Naive thymus-derived CD8-positive, alpha-beta T cell (primary cell): ENCODE data around the gene MEAK7. TPM values are rescaled to one million over a fixed set of nuclear protein-coding genes. Genes with fewer than 3 reads are reported as not detected.

Experiments used
- ATAC-seq, 2 donors: fragments of 150-1000 bp; cut with Tn5 transposase in 1 of 2; sonication (Bioruptor Pico), chemical (Tn5 transposase) in 1 of 2; 1 replicate in 1 of 2; 2 replicates in 1 of 2; pipeline ENCODE4 v1.10.0; 2021; ENCODE audit warnings: mild to moderate bottlenecking in 2 of 2, moderate library complexity in 2 of 2
- POLR2A ChIA-PET: fragments of 350-600 bp; sonication (Branson Sonifier 250); formaldehyde crosslinking; loops from one replicate; lab custom pipeline; 2021; ENCODE audit warnings: antibody characterized with exemption; lab: Charles Lee
- DNase-seq, 10 donors: peaks; one replicate each; pipeline versions ENCODE4 v3.0.0 to v3.0.0-alpha.2; 2020 to 2022
- H3K27ac Mint-ChIP-seq, 10 donors: one replicate each; pipeline ENCODE4 v1.8.0; 2020 to 2022; ENCODE audit warnings: mild to moderate bottlenecking in 10 of 10, mixed read lengths in 10 of 10, moderate library complexity in 4 of 10, inconsistent platforms in 1 of 10
- H3K27me3 Mint-ChIP-seq, 5 donors: one replicate each; pipeline ENCODE4 v1.8.0; 2021 to 2022; ENCODE audit warnings: mixed read lengths in 5 of 5
- H3K36me3 Mint-ChIP-seq, 3 donors: one replicate each; pipeline ENCODE4 v1.8.0; 2020 to 2022; ENCODE audit warnings: mixed read lengths in 3 of 3, mild to moderate bottlenecking in 2 of 3, inconsistent platforms in 1 of 3
- H3K4me1 Mint-ChIP-seq, 4 donors: one replicate each; pipeline ENCODE4 v1.8.0; 2021 to 2022; ENCODE audit warnings: mixed read lengths in 4 of 4
- H3K4me3 Mint-ChIP-seq, 10 donors: one replicate each; pipeline ENCODE4 v1.8.0; 2020 to 2022; ENCODE audit warnings: mild to moderate bottlenecking in 10 of 10, mixed read lengths in 10 of 10, moderate library complexity in 6 of 10, inconsistent platforms in 1 of 10
- H3K9me3 Mint-ChIP-seq, 9 donors: one replicate each; pipeline ENCODE4 v1.8.0; 2020 to 2022; ENCODE audit warnings: mixed read lengths in 9 of 9, mild to moderate bottlenecking in 3 of 9, inconsistent platforms in 1 of 9, moderate library complexity in 1 of 9
- polyA plus RNA-seq, 3 donors: library from polyadenylated mRNA; unstranded; fragments of 300-500 nt; fragmentation: Illumina TruSeq; gene quantifications; one replicate each; pipeline ENCODE4 v1.2.3, GENCODE V29; 2021
- total RNA-seq, 8 experiments: library from RNA in 2 of 8; stranded (reverse) in 2 of 8; gene quantifications; one replicate each; pipeline ENCODE4 v1.2.3 and lab custom pipeline; 2021 to 2026

MEAK7 gene
- total and polyA plus RNA-seq, 5 experiments from 2014 or later = 3.7 to 8.9 (median 6.7) TPM

DNA sequence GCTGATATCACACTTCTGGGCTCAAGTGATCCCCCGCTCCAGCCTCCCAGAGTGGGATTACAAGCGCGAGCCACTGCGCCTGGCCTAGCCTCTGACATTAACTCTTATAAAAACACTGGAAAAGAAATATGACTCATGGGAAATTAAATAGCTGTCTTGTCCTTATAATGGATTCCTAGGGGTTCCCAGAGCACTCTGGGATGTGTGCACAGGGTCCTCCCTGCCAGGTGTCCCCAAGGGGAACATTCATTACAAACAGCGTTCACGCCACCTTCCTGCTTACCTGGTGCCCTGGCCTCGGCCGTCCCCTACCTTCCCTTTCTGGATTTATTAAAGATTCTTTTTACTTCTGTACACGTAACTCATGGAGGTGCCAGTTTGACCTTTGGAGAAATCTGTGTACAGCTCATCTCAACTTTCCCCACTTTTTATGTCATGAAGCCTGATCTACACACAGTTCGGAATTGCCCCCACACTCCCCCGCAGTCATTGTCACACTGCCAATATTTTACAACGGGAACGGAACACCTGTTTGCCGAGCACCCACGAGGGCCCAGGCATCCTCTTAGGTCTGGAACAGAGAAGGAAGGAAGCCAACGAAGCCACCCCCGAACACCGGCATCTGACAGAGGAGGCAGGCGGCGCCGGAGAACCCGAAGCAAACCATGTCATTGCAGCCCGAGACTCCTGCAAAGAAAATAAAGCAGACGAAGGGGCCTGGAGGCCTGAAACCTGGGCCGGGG, 39.7 kb upstream of the MEAK7 start:
- H3K27me3 Mint-ChIP-seq = peaks cover 0 to 2% (median 0%) of the 10 kb centered on the region in 5 donors
- POLR2A ChIA-PET = interaction anchor here (1.0 to 1.6 kb wide), 3 partner anchors 8 to 31 kb away, joined by 3 to 5 read pairs (median 5); no protein-coding TSS in a partner anchor
- no peaks in the 10 kb centered on the region for H3K9me3 Mint-ChIP-seq
- H3K36me3 Mint-ChIP-seq = peaks cover 0 to 8% (median 2%) of the 10 kb centered on the region in 3 donors
- ATAC-seq (peak; percentile 42 to 44), DNase-seq (peak in 5 of 10 donors; percentile 19 to 40 (median 31))
- peaks cover 25 to 48% (median 31%) of the 10 kb centered on the region in 4 donors for H3K4me1 Mint-ChIP-seq
- peak overlapping the region; percentile 23 to 86 (median 66) for H3K4me3 Mint-ChIP-seq
- peak overlapping the region in 9 of 10 donors; percentile 22 to 89 (median 79) for H3K27ac Mint-ChIP-seq

- H3K4me1 Mint-ChIP-seq = peaks cover 21 to 44% (median 26%) of the 10 kb centered on the region in 4 donors
- H3K4me3 Mint-ChIP-seq = no peak overlapping the region
- peak overlapping the region in 4 of 10 donors; percentile 20 to 56 (median 50) for H3K27ac Mint-ChIP-seq
- peaks cover 0 to 6% (median 2%) of the 10 kb centered on the region in 3 donors for H3K36me3 Mint-ChIP-seq
- POLR2A ChIA-PET = interaction anchor here (1.4 to 1.6 kb wide), 2 partner anchors 9 to 25 kb away, joined by 5 read pairs; no protein-coding TSS in a partner anchor
- DNase-seq (no peak), ATAC-seq (no peak)
- no peaks in the 10 kb centered on the region for H3K9me3 Mint-ChIP-seq
- peaks cover 0 to 2% (median 0%) of the 10 kb centered on the region in 5 donors for H3K27me3 Mint-ChIP-seq
These were observed 38.8 kb upstream of the MEAK7 start for GRCh38 chr16:84543253-84543652.

DNA sequence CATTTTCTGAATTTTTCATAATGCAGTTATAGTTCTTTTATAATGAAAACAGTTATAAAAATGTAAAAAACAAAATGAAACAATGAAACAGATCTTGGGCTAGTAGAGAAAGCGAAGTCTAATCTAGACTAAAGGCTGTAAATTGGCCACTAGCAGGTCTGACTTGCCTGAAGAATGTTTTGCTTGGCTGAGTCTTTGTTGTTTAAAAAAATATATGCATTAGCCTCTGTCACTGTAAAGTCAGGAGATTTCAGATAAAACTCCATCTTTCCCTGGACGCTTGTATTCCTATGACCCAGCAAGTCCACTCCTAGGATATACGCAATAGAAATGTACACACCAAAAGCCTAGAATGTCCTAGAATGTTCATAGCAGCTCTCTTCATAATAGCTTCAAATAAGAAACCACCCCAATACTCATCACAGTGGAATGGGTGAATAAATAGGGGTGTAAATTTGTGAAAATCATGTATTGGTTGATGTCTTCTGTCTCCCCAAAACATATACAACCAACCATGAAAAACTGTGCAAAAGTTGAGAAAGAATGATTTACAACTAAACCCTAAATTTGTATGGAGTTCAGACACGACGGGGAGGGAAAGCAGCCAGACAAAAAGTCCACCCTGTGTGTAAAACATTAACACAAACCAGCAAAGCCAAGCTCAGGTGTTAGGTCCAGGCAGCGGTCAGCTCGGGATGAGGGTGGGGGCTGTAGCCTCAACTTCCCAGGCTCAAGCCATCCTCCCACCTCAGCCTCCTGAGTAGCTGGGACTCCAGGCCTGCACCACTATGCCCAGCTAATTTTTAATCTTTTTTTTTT, 37.7 kb upstream of the MEAK7 start:
- H3K4me3 Mint-ChIP-seq = no peak overlapping the region
- H3K4me1 Mint-ChIP-seq = peaks cover 18 to 36% (median 23%) of the 10 kb centered on the region in 4 donors
- peak overlapping the region in 4 of 10 donors; percentile 41 to 71 (median 54) for H3K27ac Mint-ChIP-seq
- POLR2A ChIA-PET = interaction anchor here (1.4 to 1.6 kb wide), 2 partner anchors 10 to 20 kb away, joined by 3 to 5 read pairs; no protein-coding TSS in a partner anchor
- H3K36me3 Mint-ChIP-seq = peaks cover 0 to 6% (median 2%) of the 10 kb centered on the region in 3 donors
- peaks cover 0 to 2% (median 0%) of the 10 kb centered on the region in 5 donors for H3K27me3 Mint-ChIP-seq
- DNase-seq (no peak), ATAC-seq (no peak)
- no peaks in the 10 kb centered on the region for H3K9me3 Mint-ChIP-seq

- ATAC-seq = no peak
- Mint-ChIP-seq H3K4me3 (no peak overlapping the region), H3K36me3 (no peaks in the 10 kb centered on the region), H3K27ac (peak overlapping the region in 1 of 10 donors; percentile 8), H3K9me3 (no peaks in the 10 kb centered on the region), H3K27me3 (peaks cover 0 to 2% (median 0%) of the 10 kb centered on the region in 5 donors), H3K4me1 (peaks cover 10 to 26% (median 19%) of the 10 kb centered on the region in 4 donors)
- no peak for DNase-seq
- POLR2A ChIA-PET = interaction anchor here (2.3 kb wide), 1 partner anchor 9 kb away, joined by 7 read pairs; no protein-coding TSS in a partner anchor
These were observed 35.7 kb upstream of the MEAK7 start for GRCh38 chr16:84540194-84540593.

GRCh38 chr16:84538222-84538840, 33.9 kb upstream of the MEAK7 start:
- POLR2A ChIA-PET = no interaction called here
- Mint-ChIP-seq H3K36me3 (no peaks in the 10 kb centered on the region), H3K9me3 (no peaks in the 10 kb centered on the region), H3K4me3 (no peak overlapping the region), H3K27ac (peak overlapping the region in 1 of 10 donors; percentile 63), H3K27me3 (peaks cover 0 to 2% (median 0%) of the 10 kb centered on the region in 5 donors), H3K4me1 (peaks cover 0 to 13% (median 6%) of the 10 kb centered on the region in 4 donors)
- DNase-seq = no peak
- ATAC-seq = no peak

DNA sequence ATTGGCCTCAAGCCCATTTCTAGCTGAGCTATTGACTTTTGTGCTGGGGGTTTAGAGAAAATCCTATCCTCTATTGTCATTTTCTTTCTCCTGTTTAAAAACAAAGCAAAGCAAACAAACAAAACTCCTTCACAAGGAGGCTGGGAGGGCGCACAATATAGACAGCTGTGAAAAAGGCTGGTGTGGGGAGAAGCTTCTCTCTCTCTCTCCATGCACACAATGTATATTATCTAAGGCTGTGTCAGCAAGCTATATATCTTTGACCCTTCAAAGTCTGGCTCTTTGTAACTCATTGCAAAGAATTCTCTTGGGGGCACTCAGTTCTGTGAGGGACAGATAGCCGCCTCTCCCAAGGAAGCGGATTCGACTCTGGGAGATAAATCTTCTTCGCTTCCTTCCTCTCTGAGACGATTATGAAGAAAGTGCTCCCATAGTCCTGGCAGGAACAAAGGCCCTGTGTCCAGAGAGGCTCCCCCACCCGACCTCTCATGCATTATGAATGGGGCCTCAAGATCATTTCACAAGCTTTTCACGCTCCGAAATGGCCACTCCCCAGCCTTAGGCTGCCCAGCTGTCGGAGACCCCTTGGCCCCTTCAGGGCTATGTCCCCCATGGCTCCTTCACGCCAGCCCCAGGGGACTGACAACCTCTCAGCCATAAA, 33.2 kb upstream of the MEAK7 start:
- Mint-ChIP-seq H3K36me3 (no peaks in the 10 kb centered on the region), H3K4me1 (peaks cover 4 to 14% (median 5%) of the 10 kb centered on the region in 4 donors), H3K4me3 (no peak overlapping the region), H3K27me3 (peaks cover 0 to 2% (median 0%) of the 10 kb centered on the region in 5 donors), H3K27ac (no peak overlapping the region), H3K9me3 (no peaks in the 10 kb centered on the region)
- DNase-seq = no peak
- ATAC-seq = no peak
- POLR2A ChIA-PET = interaction anchor here (0.5 kb wide), 1 partner anchor 33 kb away, joined by 3 read pairs; no protein-coding TSS in a partner anchor

DNA sequence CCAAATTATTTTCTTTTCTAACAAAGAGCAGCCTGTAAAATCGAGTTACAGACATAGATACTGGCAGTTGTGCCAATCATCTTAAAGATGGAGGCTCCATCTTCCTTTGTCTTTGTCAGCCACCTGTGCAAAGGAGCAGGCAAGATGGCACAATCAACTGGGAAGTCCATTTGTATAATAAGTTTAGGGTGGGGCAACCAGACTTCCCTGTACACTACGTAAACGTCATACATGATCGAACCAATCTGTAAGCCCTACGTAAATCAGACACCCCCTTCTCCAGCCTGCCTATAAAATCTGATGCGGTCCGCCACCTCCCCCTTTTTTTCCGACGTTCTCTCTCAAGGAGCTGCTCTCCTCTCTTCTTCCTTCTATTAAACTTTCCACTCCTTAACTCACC, 31.4 kb upstream of the MEAK7 start:
- no peak for ATAC-seq
- Mint-ChIP-seq H3K4me1 (peaks cover 4 to 24% (median 8%) of the 10 kb centered on the region in 4 donors), H3K27ac (no peak overlapping the region), H3K9me3 (no peaks in the 10 kb centered on the region), H3K27me3 (peaks cover 0 to 2% (median 0%) of the 10 kb centered on the region in 5 donors), H3K36me3 (peaks cover 0 to 3% (median 0%) of the 10 kb centered on the region in 3 donors), H3K4me3 (no peak overlapping the region)
- POLR2A ChIA-PET = no interaction called here
- DNase-seq = no peak

- H3K27ac Mint-ChIP-seq = no peak overlapping the region
- DNase-seq = no peak
- peaks cover 4 to 27% (median 9%) of the 10 kb centered on the region in 4 donors for H3K4me1 Mint-ChIP-seq
- peaks cover 0 to 2% (median 0%) of the 10 kb centered on the region in 5 donors for H3K27me3 Mint-ChIP-seq
- peaks cover 0 to under 1% (median 0%) of the 10 kb centered on the region in 9 donors for H3K9me3 Mint-ChIP-seq
- no peak overlapping the region for H3K4me3 Mint-ChIP-seq
- H3K36me3 Mint-ChIP-seq = peaks cover 0 to 4% (median 2%) of the 10 kb centered on the region in 3 donors
- POLR2A ChIA-PET = no interaction called here
- ATAC-seq = no peak
These were observed 30.9 kb upstream of the MEAK7 start for GRCh38 chr16:84535408-84535807.

DNA sequence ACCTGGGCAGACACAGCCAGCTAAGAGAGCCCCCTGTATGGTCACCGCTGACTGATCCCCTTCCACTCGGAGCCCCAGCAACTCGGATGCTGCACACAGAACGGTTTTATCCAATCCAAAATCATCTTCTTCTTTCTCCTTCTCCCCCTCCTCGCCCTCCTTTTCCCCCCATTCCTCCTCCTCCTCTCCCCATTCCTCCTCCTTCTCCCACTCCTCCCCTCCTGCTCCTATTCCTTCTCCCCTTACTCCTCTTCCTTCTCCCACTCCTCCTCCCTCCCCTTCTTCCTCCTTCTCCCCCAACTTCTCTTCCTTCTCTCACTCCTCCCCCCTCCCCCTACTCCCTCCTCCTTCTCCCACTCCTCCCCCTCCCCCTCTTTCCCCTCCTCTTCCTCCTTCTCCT, 30.4 kb upstream of the MEAK7 start:
- Mint-ChIP-seq H3K4me1 (peaks cover 4 to 30% (median 9%) of the 10 kb centered on the region in 4 donors), H3K27me3 (peaks cover 0 to 1% (median 0%) of the 10 kb centered on the region in 5 donors), H3K36me3 (peaks cover 0 to 9% (median 4%) of the 10 kb centered on the region in 3 donors), H3K9me3 (peaks cover 0 to 5% (median 0%) of the 10 kb centered on the region in 9 donors), H3K4me3 (no peak overlapping the region), H3K27ac (peak overlapping the region in 1 of 10 donors; percentile 32)
- DNase-seq = no peak
- ATAC-seq = no peak
- POLR2A ChIA-PET = no interaction called here

GRCh38 chr16:84532855-84533486, 28.5 kb upstream of the MEAK7 start:
- no peak for ATAC-seq
- DNase-seq = no peak
- Mint-ChIP-seq H3K4me3 (no peak overlapping the region), H3K4me1 (peaks cover 6 to 34% (median 10%) of the 10 kb centered on the region in 4 donors), H3K36me3 (peaks cover 4 to 14% (median 6%) of the 10 kb centered on the region in 3 donors), H3K27me3 (no peaks in the 10 kb centered on the region), H3K9me3 (peaks cover 0 to 9% (median 6%) of the 10 kb centered on the region in 9 donors), H3K27ac (no peak overlapping the region)
- POLR2A ChIA-PET = interaction anchor here (0.8 to 1.1 kb wide), 2 partner anchors 16 to 21 kb away, joined by 3 read pairs; no protein-coding TSS in a partner anchor

DNA sequence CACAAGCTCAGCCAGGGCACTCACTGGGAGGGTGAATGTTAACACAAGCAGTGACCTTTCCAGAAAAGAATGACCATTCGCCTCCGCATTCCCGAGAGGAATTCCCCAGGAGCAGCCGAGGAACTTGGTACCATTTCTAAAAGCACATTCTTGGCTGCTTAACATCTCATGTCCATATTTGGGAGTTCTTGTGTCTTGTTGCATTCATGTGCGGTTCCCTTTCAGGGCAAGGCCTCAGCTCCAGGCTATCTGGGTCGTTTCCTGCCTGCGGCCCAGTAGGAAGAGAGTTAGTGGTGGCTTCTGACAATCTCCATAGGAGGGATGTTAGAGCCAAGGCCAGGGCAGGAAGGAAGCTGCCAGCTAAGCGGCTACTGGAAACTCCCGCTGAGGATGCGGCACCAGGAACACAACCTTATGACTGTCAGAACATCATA, 27.8 kb upstream of the MEAK7 start:
- Mint-ChIP-seq H3K4me1 (peaks cover 7 to 37% (median 10%) of the 10 kb centered on the region in 4 donors), H3K27ac (peak overlapping the region in 2 of 10 donors; percentile 6 to 78), H3K36me3 (peaks cover 4 to 14% (median 6%) of the 10 kb centered on the region in 3 donors), H3K4me3 (no peak overlapping the region), H3K9me3 (peaks cover 0 to 9% (median 6%) of the 10 kb centered on the region in 9 donors), H3K27me3 (no peaks in the 10 kb centered on the region)
- no peak for ATAC-seq
- no peak for DNase-seq
- POLR2A ChIA-PET = interaction anchor here (1.1 kb wide), 1 partner anchor 22 kb away, joined by 3 read pairs; no protein-coding TSS in a partner anchor
